Kidney (tissue), 14 donors: ENCODE data around the gene TBC1D9B. TPM values are rescaled to one million over a fixed set of nuclear protein-coding genes. Genes with fewer than 3 reads are reported as not detected.
"Not testable (repeated sequence)": the region's sequence is repeated elsewhere in the genome, so short reads cannot be mapped to it uniquely, and the experiment has no call there.

ENCODE experiments used
- DNase-seq, 5 donors: peaks; one replicate each; pipeline ENCODE4 v3.0.0-alpha.2; 2013 to 2020
- FAIRE-seq: peaks from 2 replicates; lab custom pipeline; 2012; peaks lifted over from hg19 to GRCh38; lab: Jason Lieb, UNC
- H3K27ac ChIP-seq, 2 donors: one replicate each; pipeline ENCODE4 v1.7.0; 2013; ENCODE audit warnings: low read depth in 2 of 2, low read length in 2 of 2, inconsistent platforms in 1 of 2
- H3K27me3 ChIP-seq: one replicate; pipeline ENCODE4 v1.7.1; 2013; ENCODE audit warnings: low read length, inconsistent platforms; ENCODE audit not compliant: control insufficient read depth, insufficient read depth
- H3K36me3 ChIP-seq, 3 donors: one replicate each; pipeline versions ENCODE4 v1.7.0 to v1.7.1; 2013; ENCODE audit warnings: low read length in 3 of 3, control low read depth in 1 of 3, inconsistent platforms in 1 of 3; ENCODE audit not compliant: insufficient read depth in 3 of 3, control insufficient read depth in 2 of 3
- H3K4me1 ChIP-seq, 3 donors: one replicate each; pipeline versions ENCODE4 v1.7.0 to v1.7.1; 2013; ENCODE audit warnings: low read length in 3 of 3, inconsistent platforms in 1 of 3, low read depth in 1 of 3; ENCODE audit not compliant: control insufficient read depth in 2 of 3, insufficient read depth in 2 of 3
- H3K4me3 ChIP-seq, 3 donors: one replicate each; pipeline versions ENCODE4 v1.7.0 to v1.8.1; 2013; ENCODE audit warnings: low read length in 3 of 3, control low read depth in 1 of 3, inconsistent platforms in 1 of 3
- H3K9ac ChIP-seq, 3 donors: one replicate each; pipeline versions ENCODE4 v1.7.0 to v1.7.1; 2013; ENCODE audit warnings: low read length in 3 of 3, control low read depth in 1 of 3, inconsistent platforms in 1 of 3
- H3K9me3 ChIP-seq, 3 donors: one replicate each; pipeline versions ENCODE4 v1.7.0 to v1.7.1; 2013; ENCODE audit warnings: low read length in 3 of 3, control low read depth in 1 of 3, inconsistent platforms in 1 of 3; ENCODE audit not compliant: control insufficient read depth in 2 of 3, insufficient read depth in 1 of 3
- CTCF ChIP-seq: IDR thresholded peaks from 3 replicates; pipeline ENCODE4 v1.5.1; 2012; ENCODE audit warnings: mild to moderate bottlenecking, moderate library complexity, borderline replicate concordance; ENCODE audit not compliant: insufficient read depth; ENCODE audit errors: extremely low read depth
- intact Hi-C: fragments of 100-400 bp; cut with DNase I; formaldehyde crosslinking; loops from one replicate; pipeline ENCODE4 v1.11.1; 2022
- polyA plus RNA-seq: library from polyadenylated mRNA; stranded (reverse); fragments of 350-450 nt; fragmentation: Illumina TruSeq; extraction: RNeasy Lipid Tissue Mini Kit (QIAGEN cat#74804); gene quantifications from one replicate; pipeline ENCODE4 v1.2.3, GENCODE V29; 2014; ENCODE audit warnings: low read depth, low replicate concordance; ENCODE audit not compliant: insufficient read depth
- total RNA-seq: library from RNA; stranded (reverse); fragmentation: NEBNext Ultra II Directional; extraction: Animal tissue kit (Norgen Biotek cat#: 25700); gene quantifications from one replicate; pipeline ENCODE4 v1.2.1, GENCODE V29; 2021
- donor health status: control.
- donor health status: control.
- donor health status: control.
- donor health status: control.
- donor health status: control.
- donor health status: DM: yes; HTN: yes; CAD: no.
- donor health status: Normal renal cell carcinoma (clear cell type).

TBC1D9B gene
- total and polyA plus RNA-seq, 2 donors from 2014 or later = 49.5 to 117 TPM

GRCh38 chr5:179839328-179840256 is 68.1 kb downstream of the TBC1D9B start:
- H3K27ac ChIP-seq = no peak overlapping the region
- no peak for TF ChIP-seq CTCF
- no peak overlapping the region for H3K4me3 ChIP-seq

GRCh38 chr5:179837076-179838011 is 70.4 kb downstream of the TBC1D9B start:
- Histone ChIP-seq H3K4me3 (no peak overlapping the region), H3K4me1 (peaks cover 0 to 9% (median 0%) of the 10 kb centered on the region in 3 donors), H3K9ac (no peak overlapping the region), H3K27me3 (no peaks in the 10 kb centered on the region), H3K9me3 (no peaks in the 10 kb centered on the region), H3K27ac (peak overlapping the region in 1 of 2 donors; percentile 71), H3K36me3 (peaks cover 2 to 55% (median 35%) of the 10 kb centered on the region in 3 donors)
- TF ChIP-seq CTCF = no peak
- DNase-seq (peak in 1 of 5 donors; percentile 65), FAIRE-seq (no peak)
- intact Hi-C loops = no loop called here

More at GRCh38 chr5:179839328-179840256, 68.1 kb downstream of the TBC1D9B start:
- H3K9me3 ChIP-seq = no peaks in the 10 kb centered on the region
- no peak overlapping the region for H3K9ac ChIP-seq
- intact Hi-C loops = no loop called here
- H3K36me3 ChIP-seq = peaks cover 0 to 46% (median 22%) of the 10 kb centered on the region in 3 donors
- FAIRE-seq (no peak), DNase-seq (peak in 1 of 5 donors; percentile 59)
- peaks cover 0 to 9% (median 0%) of the 10 kb centered on the region in 3 donors for H3K4me1 ChIP-seq
- H3K27me3 ChIP-seq = no peaks in the 10 kb centered on the region

- peaks cover 0 to 14% (median 0%) of the 10 kb centered on the region in 3 donors for H3K4me1 ChIP-seq
- no peak for TF ChIP-seq CTCF
- no peaks in the 10 kb centered on the region for H3K9me3 ChIP-seq
- no peak for FAIRE-seq
- peak in 1 of 5 donors; percentile 84 for DNase-seq
- no peaks in the 10 kb centered on the region for H3K27me3 ChIP-seq
- H3K27ac ChIP-seq = peak overlapping the region in 1 of 2 donors; percentile 71
- H3K36me3 ChIP-seq = peaks cover 2 to 55% (median 39%) of the 10 kb centered on the region in 3 donors
- intact Hi-C loops = no loop called here
- H3K4me3 ChIP-seq = no peak overlapping the region
- H3K9ac ChIP-seq = no peak overlapping the region
Measured at GRCh38 chr5:179836225-179837019, 71.3 kb downstream of the TBC1D9B start.

- H3K9me3 ChIP-seq, FAIRE-seq, H3K4me3 ChIP-seq, H3K27ac ChIP-seq, intact Hi-C loops, H3K9ac ChIP-seq, H3K27me3 ChIP-seq: not testable (repeated sequence)
- Histone ChIP-seq H3K4me1 (peaks cover 0 to 14% (median 3%) of the 10 kb centered on the region in 3 donors), H3K36me3 (peaks cover 6 to 54% (median 47%) of the 10 kb centered on the region in 3 donors)
- DNase-seq = peak in 1 of 5 donors; percentile 52
Measured at GRCh38 chr5:179834871-179835270, 72.8 kb downstream of the TBC1D9B start.
